Spleen (tissue), 11 donors: ENCODE data around the gene NPM3. TPM values are rescaled to one million over a fixed set of nuclear protein-coding genes. Genes with fewer than 3 reads are reported as not detected.

Experiments used
- DNase-seq: peaks from one replicate; pipeline ENCODE4 v3.0.0-alpha.2; 2020
- H3K27ac ChIP-seq, 8 donors: fragments of 200-600 bp; sonication (generic) in 7 of 8; 1 replicate in 4 of 8; 2 replicates in 4 of 8; pipeline versions ENCODE4 v1.5.0 to v1.8.0; 2016 to 2021; ENCODE audit warnings: inconsistent platforms in 4 of 8, mild to moderate bottlenecking in 4 of 8, moderate library complexity in 1 of 8
- H3K27me3 ChIP-seq, 7 donors: fragments of 200-600 bp; sonication (generic) in 6 of 7; replicated peaks in 1 of 7; 1 replicate in 4 of 7; 2 replicates in 3 of 7; pipeline versions ENCODE4 v1.5.0 to v1.8.0; 2016 to 2021; ENCODE audit warnings: inconsistent platforms in 3 of 7, mild to moderate bottlenecking in 1 of 7
- H3K36me3 ChIP-seq, 6 donors: fragments of 200-600 bp; sonication (generic) in 5 of 6; 1 replicate in 4 of 6; 2 replicates in 2 of 6; pipeline versions ENCODE4 v1.5.0 to v1.8.0; 2016 to 2021; ENCODE audit warnings: inconsistent platforms in 2 of 6
- H3K4me1 ChIP-seq, 6 donors: fragments of 200-600 bp; sonication (generic) in 5 of 6; 1 replicate in 3 of 6; 2 replicates in 3 of 6; pipeline versions ENCODE4 v1.5.0 to v1.8.0; 2016 to 2021; ENCODE audit warnings: inconsistent platforms in 3 of 6
- H3K4me3 ChIP-seq, 8 donors: fragments of 200-600 bp; sonication (generic) in 7 of 8; 1 replicate in 4 of 8; 2 replicates in 4 of 8; pipeline versions ENCODE4 v1.5.0 to v1.8.0; 2016 to 2021; ENCODE audit warnings: inconsistent platforms in 4 of 8, mild to moderate bottlenecking in 4 of 8, moderate library complexity in 2 of 8
- H3K9me3 ChIP-seq, 8 donors: fragments of 200-600 bp; sonication (generic) in 7 of 8; 1 replicate in 4 of 8; 2 replicates in 4 of 8; pipeline versions ENCODE4 v1.5.0 to v1.8.0; 2016 to 2021; ENCODE audit warnings: inconsistent platforms in 4 of 8
- CTCF ChIP-seq, 11 experiments: fragments of 200-600 bp in 7 of 11; fragments of 450-650 bp in 4 of 11; sonication (generic) in 4 of 11; IDR thresholded peaks in 8 of 11; conservative IDR thresholded peaks in 3 of 11; 1 replicate in 7 of 11; 2 replicates in 4 of 11; pipeline versions ENCODE4 v1.4.0 to v1.8.0; 2016 to 2021; ENCODE audit warnings: antibody characterized with exemption in 11 of 11, inconsistent platforms in 4 of 11, mild to moderate bottlenecking in 1 of 11
- POLR2A ChIP-seq, 3 donors: fragments of 450-650 bp; IDR thresholded peaks; one replicate each; pipeline ENCODE4 v1.5.1; 2017; ENCODE audit warnings: antibody characterized with exemption in 3 of 3, mild to moderate bottlenecking in 1 of 3
- POLR2AphosphoS5 ChIP-seq, 3 donors: sonication (generic); formaldehyde crosslinking; IDR thresholded peaks; one replicate each; pipeline ENCODE4 v1.5.1; 2017; ENCODE audit warnings: antibody characterized with exemption in 3 of 3
- WGBS, 5 donors: extraction: QIAGEN DNeasy Blood & Tissue Kit in 3 of 5; methylation state at CpG; one replicate each; pipeline versions ENCODE4 v1.1.5 to v1.1.7; 2013 to 2018; 5-methylcytosine and 5-hydroxymethylcytosine counted together
- intact Hi-C: fragments of 100-400 bp; cut with DNase I; formaldehyde crosslinking; loops from one replicate; pipeline ENCODE4 v1.15.0; 2023; ENCODE audit warnings: low total_unique reads
- polyA plus RNA-seq, 3 donors: library from polyadenylated mRNA; stranded (reverse); fragments of 200-250 nt; gene quantifications; one replicate each; pipeline ENCODE4 v1.2.1, GENCODE V29; 2013
- total RNA-seq, 7 donors: library from RNA; depleted of rRNA in 3 of 7; stranded (reverse); fragments of >200 nt in 3 of 7; fragmentation: NEBNext Ultra II Directional in 4 of 7; extraction: Animal tissue kit (Norgen Biotek cat#: 25700) in 4 of 7; gene quantifications; one replicate each; pipeline versions ENCODE4 v1.1.0 to v1.2.1, GENCODE V29; 2016 to 2021
- donor health status: healthy with polysubstance abuse.
- donor health status: DM: no; HTN: no; CAD: no; lungs with moderate emphysema.
- donor health status: DM: no; HTN: no; CAD: no.
- donor health status: Bipolar disorder and iron deficiency.
- donor health status: healthy.
- donor health status: DM: no; HTN: no; CAD: no.
- donor health status: DM: yes; HTN: yes; CAD: no.

NPM3 gene
- total and polyA plus RNA-seq, 10 donors: 16.8 to 54.6 (median 28.6) TPM

- Histone ChIP-seq H3K36me3 (no peaks in the 10 kb centered on the region), H3K27me3 (peaks cover 0 to 13% (median 0%) of the 10 kb centered on the region in 7 donors), H3K27ac (no peak overlapping the region), H3K9me3 (no peaks in the 10 kb centered on the region), H3K4me3 (no peak overlapping the region), H3K4me1 (no peaks in the 10 kb centered on the region)
- intact Hi-C loops: no loop called here
- no peak for TF ChIP-seq POLR2AphosphoS5 (IDR thresholded peaks at IDR 0.05)
- TF ChIP-seq POLR2A (IDR thresholded peaks at IDR 0.05): no peak
- no peak for TF ChIP-seq CTCF (IDR thresholded peaks at IDR 0.05 in 8 of 11, conservative IDR thresholded peaks at IDR 0.05 in 3 of 11)
- no peak for DNase-seq
- WGBS, 5 donors: 76 to 84% (median 82%) methylated on average over 19 of the region's 19 CpGs
Measured at GRCh38 chr10:101749047-101750016, 33.9 kb downstream of the NPM3 start.

GRCh38 chr10:101748496-101748895, 34.8 kb downstream of the NPM3 start:
- Histone ChIP-seq H3K4me3 (no peak overlapping the region), H3K9me3 (no peaks in the 10 kb centered on the region), H3K27ac (no peak overlapping the region), H3K27me3 (peaks cover 0 to 8% (median 0%) of the 10 kb centered on the region in 7 donors), H3K36me3 (no peaks in the 10 kb centered on the region), H3K4me1 (no peaks in the 10 kb centered on the region)
- DNase-seq: no peak
- TF ChIP-seq CTCF (IDR thresholded peaks at IDR 0.05 in 8 of 11, conservative IDR thresholded peaks at IDR 0.05 in 3 of 11) (no peak), POLR2A (IDR thresholded peaks at IDR 0.05) (no peak), POLR2AphosphoS5 (IDR thresholded peaks at IDR 0.05) (no peak)
- intact Hi-C loops: no loop called here
- 73 to 93% (median 82%) methylated on average over 2 to 3 of the region's 3 CpGs for WGBS, 5 donors

- 69 to 80% (median 74%) methylated on average over 9 of the region's 9 CpGs for WGBS, 5 donors
- Histone ChIP-seq H3K9me3 (no peaks in the 10 kb centered on the region), H3K36me3 (no peaks in the 10 kb centered on the region), H3K4me1 (no peaks in the 10 kb centered on the region), H3K4me3 (no peak overlapping the region), H3K27me3 (peaks cover 0 to 8% (median 0%) of the 10 kb centered on the region in 7 donors), H3K27ac (no peak overlapping the region)
- TF ChIP-seq POLR2A (IDR thresholded peaks at IDR 0.05) (no peak), POLR2AphosphoS5 (IDR thresholded peaks at IDR 0.05) (no peak), CTCF (IDR thresholded peaks at IDR 0.05 in 8 of 11, conservative IDR thresholded peaks at IDR 0.05 in 3 of 11) (no peak)
- DNase-seq: no peak
- intact Hi-C loops: no loop called here
Measured at GRCh38 chr10:101745074-101745696, 38.1 kb downstream of the NPM3 start.

- Histone ChIP-seq H3K27ac (no peak overlapping the region), H3K4me1 (no peaks in the 10 kb centered on the region), H3K36me3 (no peaks in the 10 kb centered on the region), H3K27me3 (peaks cover 0 to 15% (median 0%) of the 10 kb centered on the region in 7 donors), H3K9me3 (no peaks in the 10 kb centered on the region), H3K4me3 (no peak overlapping the region)
- no peak for TF ChIP-seq CTCF (IDR thresholded peaks at IDR 0.05 in 8 of 11, conservative IDR thresholded peaks at IDR 0.05 in 3 of 11)
- no peak for TF ChIP-seq POLR2AphosphoS5 (IDR thresholded peaks at IDR 0.05)
- TF ChIP-seq POLR2A (IDR thresholded peaks at IDR 0.05): no peak
- intact Hi-C loops: no loop called here
- WGBS, 5 donors: 73 to 80% (median 79%) methylated on average over 3 of the region's 3 CpGs
- no peak for DNase-seq
Measured at GRCh38 chr10:101744267-101744666, 39.0 kb downstream of the NPM3 start.
